GM21529 (cell line): ENCODE results near the gene GNPNAT1.
"Not testable (repeated sequence)": the region's sequence is repeated elsewhere in the genome, so short reads cannot be mapped to it uniquely, and the experiment has no call there.

ENCODE experiments used
- ATAC-seq: cut with Tn5 transposase; IDR thresholded peaks from one replicate; pipeline ENCODE4 v1.9.1; 2021; ENCODE audit not compliant: unreplicated experiment

GNPNAT1 gene

GRCh38 chr14:52729925-52730708 lies 61.3 kb downstream of the GNPNAT1 start, which contains the start of gene STYX:
Gene STYX (plus strand): TSS chr14:52730166. CDS start chr14:52730475, 309 bp downstream.
- peak; percentile 93 for ATAC-seq

GRCh38 chr14:52729585-52729924 lies 61.9 kb downstream of the GNPNAT1 start:
- no peak for ATAC-seq

GRCh38 chr14:52729035-52729434 lies 62.4 kb downstream of the GNPNAT1 start:
- not testable (repeated sequence) for ATAC-seq

GRCh38 chr14:52727509-52727908 lies 63.9 kb downstream of the GNPNAT1 start:
- not testable (repeated sequence) for ATAC-seq
